HG03521 (cell line): ENCODE data around the gene PLEKHA8.

ENCODE experiments used
- ATAC-seq: cut with Tn5 transposase; IDR thresholded peaks from one replicate; pipeline ENCODE4 v1.9.1; 2021; ENCODE audit warnings: mild to moderate bottlenecking, moderate library complexity; ENCODE audit not compliant: unreplicated experiment

Gene PLEKHA8

DNA sequence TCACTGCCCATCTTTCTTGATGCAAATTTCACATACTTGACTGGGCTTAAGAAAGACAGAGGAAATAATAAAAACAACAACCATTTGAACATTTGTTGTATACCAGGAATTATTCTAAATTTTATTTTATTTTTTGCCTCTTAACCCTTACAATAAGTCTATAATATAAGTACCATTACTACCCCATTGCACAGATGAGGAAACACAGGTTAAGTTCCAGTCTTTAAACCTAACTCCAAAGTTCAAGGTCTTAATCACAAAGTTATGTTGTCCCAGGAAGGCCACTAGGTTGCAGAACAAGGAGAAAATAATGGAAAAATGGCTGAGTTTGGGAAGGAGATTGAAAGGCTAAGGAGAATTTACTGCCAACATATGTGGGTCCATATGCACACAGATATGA is 5.2 kb upstream of the PLEKHA8 start:
- ATAC-seq: no peak

DNA sequence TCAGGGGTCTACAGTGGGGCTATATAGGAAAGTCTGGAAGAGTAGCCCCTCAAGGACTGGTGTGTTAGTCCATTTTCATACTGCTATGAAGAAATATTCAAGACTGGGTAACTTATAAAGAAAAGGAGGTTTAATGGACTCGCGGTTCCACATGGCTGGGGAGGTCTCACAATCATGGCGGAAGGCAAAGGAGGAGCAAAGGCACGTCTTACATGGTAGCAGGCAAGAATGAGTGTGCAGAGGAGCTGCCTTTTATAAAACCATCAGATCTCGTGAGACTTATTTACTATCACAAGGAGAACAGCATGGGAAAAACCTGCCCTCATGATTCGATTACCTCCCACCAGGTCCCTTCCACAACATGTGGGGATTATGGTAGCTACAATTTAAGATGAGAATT is 4.7 kb upstream of the PLEKHA8 start:
- ATAC-seq: no peak

DNA sequence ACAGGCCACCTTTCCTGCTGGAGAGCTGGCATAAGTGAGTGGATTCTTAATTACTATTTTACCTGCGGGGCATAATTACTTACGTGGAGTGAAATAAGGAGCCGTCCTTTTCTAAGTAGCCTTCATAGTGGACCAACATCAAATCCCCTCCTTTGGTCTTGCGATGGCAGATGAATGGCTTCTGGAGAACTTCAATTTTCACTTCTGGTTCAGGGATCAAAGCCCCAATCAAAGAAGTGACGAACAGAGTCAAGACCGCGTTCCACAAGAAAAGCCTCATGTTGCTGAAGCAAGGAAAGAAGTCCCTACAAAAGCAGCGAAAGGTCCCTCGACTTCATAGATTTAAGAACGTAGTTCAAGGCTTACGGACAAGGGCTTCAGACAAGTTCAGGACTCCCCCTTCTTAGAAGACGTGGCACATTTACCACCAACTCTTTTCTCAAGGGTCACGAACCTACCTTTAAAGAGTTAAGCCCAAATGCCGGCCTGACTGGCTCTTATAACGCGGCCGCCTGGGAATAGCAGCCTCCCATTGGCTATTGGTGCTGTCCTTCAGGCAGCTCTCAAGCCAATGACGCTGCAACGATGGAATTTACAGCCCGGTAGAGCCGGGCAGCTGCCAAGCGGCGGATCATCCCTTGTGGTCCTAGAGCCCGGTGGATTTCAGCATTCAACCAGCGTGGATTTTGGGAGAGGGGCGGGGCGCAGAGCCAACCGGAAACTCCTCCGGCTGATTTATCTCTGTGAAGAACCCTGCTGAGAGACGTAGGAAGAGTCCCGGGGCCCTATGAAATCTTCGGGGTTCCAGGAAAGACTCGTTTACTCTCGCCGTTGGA is 1.8 kb upstream of the PLEKHA8 start, which contains the start of gene FKBP14:
Gene FKBP14 (minus strand): TSS at position 474 of the 836 bp plus-strand sequence. CDS start 194 bp downstream, at position 280.
- ATAC-seq: peak; percentile 76

DNA sequence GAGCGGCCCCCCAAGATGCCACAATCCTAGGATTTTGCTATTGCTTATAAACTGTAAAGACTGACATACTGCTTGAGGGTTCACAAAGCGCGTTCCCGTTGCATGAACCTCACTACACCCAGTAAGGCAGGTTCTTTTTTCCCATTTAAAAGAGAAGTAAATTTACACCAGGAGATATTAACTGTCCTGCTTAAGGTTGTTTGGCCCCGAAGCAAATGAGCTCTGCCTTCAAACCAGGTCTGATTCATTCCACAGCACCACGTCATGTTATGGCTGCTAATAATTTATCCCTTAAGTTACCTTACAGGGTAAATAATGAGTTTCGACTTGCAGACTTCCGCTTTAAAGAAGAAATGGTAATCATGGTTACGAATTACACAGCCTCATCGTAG is 1.2 kb upstream of the PLEKHA8 start:
- no peak for ATAC-seq

DNA sequence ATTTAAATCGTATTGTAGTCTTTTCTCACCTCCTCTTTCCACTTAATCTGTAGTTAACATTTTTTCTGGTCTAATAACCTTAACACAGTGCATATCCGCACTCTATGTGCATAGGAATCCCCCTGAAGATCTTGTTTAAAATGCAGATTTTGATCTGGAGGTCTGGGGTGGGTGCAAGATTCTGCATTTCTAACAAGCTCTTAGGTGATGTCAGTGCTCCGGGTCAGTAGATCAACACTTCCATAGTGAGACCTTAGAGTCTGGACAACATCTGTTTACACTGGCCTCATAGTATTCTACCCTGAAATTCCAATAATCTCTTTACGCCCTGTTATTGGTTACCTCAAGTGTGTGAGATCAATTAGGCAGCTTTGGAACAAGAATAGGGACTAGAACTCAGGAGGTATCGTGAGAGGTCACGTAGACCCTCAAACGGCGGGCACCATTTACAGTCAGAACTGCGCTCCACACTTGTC is 434 bp upstream of the PLEKHA8 start:
- no peak for ATAC-seq

DNA sequence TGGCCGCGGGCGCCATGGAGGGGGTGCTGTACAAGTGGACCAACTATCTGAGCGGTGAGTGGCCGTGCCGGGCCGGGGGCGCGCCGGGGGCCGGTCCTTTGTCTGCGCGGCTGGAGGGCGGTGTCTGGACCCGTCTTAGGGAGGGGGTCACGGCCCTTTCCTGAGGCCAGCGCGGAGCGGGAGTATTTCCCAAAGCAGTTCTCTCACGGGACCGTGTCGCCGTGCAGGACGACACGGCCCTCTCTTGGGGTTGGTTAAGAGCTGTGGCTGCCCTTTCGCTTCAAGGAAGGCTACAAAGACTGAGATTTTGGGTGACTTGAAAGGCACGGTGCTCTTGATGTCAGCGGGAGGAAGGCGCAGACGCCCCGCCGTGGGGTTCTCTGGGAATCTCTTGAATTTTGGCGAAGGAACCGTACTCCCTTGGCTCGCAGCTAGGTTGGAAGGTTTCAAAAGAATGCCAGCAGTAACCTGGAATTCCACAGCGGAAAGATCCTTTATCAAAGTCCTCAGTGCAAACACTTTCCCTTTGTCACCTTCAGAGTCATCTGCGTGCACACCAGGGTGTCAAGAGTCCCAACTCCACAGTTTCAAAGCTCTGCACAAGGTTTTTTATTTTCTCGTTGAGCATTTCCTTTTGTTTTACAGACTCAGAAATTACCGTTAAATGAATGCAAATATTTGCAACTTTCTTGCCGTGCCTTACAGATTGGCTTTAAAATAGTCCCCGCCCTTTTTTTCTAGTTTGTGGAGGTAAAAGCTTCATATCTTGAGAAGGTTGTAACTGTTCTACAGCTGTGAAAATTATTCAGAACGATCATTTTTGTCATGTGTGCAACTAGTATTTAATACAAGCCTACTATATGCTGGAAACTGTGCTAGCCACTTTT is 780 bp downstream of the PLEKHA8 start:
- ATAC-seq: peak; percentile 13

DNA sequence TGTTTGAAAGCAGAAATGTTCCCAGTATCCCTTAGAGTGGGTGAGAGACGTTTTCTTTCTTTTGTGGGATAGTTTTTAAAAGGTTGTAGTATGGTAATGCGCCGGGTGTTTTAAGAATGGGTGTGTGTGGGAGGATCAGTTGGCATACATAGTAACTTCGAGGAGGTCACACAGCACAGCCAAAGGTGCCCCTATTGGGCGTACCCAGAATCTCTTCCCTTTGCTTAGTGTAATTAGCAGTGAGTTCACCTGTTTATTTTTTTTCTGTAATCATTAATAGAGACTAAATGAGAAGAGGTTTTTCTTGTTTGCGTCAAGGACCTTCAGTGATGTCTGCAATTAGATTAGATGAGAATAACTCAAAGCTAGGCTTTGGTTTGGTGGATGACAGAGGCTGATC is 1.5 kb downstream of the PLEKHA8 start:
- no peak for ATAC-seq

DNA sequence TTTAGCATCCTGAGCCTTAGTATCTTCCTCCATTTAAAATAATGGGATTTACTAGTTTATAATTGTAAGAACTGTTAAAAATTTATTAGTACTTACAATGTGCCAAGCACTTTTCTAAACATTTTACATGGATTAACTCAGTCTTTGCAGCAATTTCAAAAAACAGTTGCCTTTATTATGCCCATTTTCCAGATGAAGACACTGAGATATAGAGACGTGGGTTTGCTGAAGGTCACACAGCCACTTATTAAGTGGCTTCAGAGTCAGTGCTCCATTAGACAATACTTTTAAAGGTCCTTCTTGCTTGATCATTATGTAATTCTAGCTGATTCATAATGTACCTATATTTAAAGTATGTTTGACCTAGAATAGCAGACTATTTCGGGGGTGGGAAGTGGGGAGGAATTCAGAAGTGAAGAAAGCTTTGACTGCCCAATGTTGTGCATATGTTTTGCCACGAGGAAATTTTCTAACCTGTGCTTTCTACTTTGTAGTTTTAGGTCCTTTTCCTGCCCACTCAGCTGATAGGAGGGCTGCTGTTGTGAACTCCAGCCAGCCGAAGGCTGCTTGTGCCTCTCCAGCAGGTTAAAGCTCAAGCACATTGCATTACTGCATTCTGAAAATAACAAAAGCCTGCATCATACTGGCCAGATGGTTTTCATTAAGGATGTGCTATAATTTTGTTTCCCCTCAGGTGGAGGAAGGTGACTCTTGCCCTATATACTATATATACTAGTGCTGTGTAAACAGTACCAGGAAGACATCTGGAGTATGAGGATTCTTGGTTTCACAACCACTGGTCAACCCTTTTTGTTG is 4.3 kb downstream of the PLEKHA8 start:
- ATAC-seq: no peak

DNA sequence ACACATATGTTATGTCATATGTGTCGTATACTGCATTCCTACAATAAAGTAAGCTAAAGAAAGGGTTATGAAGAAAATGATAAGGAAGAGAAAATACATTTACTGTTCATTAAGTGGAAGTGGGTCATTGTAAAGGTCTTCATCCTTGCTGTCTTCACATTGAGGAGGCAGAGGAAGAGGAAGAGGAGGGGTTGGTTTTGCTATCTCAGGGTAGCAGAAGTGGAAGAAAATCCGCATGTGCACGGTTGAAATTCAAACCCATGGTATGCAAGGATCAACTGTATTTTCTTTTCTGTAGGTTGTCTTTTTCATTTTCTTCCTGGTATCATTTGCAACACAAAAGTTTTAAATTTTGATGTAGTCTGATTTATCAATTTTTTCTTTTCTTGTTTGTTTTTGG is 6.3 kb downstream of the PLEKHA8 start:
- no peak for ATAC-seq

DNA sequence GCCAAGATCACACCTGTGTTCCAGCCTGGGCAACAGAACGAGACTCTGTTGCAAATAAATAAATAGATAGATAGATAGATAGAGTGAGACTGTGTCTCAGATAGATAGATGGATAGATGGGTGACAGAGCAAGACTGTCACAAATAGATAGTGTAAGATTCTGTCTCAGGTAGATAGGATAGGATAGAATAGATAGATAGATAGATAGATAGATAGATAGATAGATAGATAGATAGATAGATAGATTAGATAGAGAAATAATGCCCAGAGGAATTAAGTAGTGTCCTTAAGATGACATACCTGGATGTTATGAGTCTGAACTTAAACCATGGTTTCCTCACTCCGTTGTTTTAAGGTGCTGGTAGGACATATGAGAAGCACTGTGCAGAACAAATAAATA is 8.0 kb downstream of the PLEKHA8 start:
- ATAC-seq: no peak

DNA sequence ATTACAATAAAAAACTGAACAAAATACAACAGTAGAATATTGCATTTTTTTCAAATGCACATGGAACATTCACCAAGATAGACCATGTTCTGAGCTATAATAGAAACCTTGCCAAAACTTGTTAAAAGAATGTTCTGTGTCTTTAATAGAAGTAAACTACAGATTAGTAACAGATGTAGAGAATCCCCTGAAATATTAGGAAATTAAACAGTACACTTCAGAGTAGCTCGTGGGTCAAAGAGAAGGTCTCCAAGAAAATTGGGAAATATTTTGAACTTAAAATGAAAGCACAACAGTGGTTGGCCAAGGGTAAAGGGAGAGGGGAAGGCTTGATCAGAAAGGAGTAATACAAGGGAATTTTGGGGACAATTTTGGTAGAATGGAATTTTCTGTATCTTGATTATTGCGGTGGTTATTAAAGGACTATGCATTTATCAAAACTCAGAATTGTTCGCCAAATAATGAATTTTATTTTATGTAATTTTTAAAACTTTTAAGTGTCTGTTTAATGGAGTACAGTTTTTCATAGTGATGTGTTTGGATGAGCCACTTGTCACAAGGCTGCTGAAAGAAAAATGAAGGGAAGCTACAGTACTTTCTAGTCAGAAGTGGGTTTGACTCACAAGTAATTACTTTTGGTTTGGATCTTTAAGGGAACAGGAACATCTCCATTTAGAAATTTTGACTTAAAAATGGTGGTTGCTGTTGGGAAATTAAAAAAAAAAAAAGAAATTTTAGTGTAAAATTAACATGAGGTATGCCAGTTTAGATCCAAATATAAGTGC is 10.2 kb downstream of the PLEKHA8 start:
- no peak for ATAC-seq

DNA sequence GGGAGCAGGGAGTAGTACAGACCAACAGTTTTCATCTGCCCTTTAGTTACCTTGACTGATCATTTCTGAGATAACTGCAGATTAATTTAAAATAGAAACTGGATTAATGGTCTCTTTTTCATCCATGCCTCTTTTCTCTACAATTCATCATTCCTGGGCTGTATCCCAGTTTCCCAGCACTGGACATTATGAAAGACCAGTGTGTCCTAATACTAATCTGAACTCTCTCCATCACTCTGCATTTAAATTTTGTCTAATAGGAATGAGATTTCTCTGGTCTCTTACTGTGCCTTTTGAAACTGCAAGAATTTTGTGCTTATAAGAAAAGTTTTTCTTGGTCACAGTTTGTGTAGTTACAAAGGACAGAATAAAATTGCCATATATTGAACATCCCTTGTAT is 12.7 kb downstream of the PLEKHA8 start:
- ATAC-seq: no peak

DNA sequence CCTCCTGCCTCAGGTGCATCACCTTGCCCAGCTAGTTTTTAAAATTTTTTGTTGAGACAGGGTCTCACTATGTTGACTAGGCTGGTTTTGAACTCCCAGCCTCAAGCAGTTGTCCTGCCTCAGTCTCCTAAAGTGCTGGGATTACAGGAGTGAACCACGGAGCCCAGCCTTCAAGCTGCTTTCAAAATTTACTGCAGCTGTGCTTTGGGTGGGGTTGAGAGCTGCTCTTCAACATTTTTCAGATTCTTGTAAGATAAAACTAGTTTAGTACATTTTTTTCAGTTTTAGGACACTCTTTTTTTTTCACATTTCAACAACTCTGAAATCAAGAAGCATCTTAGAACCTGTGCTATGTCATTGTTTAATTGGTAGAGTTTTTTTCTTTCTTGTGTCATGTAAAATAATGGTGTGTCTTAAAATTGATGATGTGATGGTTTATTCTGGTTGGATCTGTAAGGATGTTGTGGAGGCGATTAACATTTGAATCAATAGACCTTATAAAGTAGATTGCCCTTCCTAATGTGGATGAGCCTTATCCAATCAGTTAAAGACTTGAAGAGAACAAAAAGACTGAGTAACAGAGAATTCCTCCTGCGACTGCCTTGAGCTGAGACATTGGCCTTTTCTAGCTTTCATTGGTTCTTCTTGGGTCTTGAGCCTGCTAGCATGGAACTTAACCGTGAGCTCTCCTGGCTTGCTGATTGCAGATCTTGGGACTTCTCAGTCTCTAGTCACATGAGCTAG is 13.5 kb downstream of the PLEKHA8 start:
- no peak for ATAC-seq

DNA sequence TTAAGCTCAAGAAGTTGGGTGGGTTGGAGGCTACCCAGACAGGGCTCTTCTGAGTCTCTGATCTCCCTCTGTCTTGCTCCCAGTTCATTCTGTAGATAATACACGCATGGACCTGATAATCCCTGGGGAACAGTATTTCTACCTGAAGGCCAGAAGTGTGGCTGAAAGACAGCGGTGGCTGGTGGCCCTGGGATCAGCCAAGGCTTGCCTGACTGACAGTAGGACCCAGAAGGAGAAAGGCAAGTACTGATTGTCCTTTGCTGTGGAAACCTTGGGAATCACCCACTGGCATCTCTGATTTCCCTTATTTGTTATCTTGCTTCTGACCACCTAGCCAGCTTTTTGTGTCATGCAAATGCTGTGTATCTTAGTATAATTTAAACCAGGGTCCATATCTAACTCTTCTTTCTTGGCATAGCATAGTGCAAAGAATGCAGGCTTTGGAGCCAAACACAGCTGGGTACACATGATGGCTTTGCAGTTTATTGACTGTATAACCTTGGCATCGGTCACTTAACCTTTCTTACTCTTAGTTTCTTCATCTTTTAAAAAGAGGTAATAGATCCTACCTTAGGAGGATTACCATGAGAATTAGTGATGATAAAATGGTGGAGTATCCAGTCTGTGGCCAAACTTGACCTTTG is 18.0 kb downstream of the PLEKHA8 start:
- no peak for ATAC-seq

DNA sequence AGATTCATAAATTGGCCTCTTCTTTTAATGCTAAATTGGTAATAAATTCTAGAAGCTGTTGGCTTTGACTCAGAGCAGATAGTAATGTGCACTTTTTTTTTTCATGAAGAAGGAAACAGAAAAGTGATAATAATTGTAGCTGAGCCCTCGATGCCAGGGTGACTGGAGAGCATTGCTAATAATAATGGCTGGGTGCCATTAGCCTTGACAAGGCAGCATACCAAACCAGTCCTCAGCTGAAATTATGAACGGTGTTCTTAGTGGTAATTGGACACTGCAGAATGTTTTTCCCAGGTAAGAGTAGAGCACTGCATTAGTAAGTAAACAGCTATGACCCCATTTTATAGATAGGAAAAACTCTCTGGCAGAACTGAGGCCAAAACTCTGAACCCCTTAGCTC is 18.9 kb downstream of the PLEKHA8 start:
- ATAC-seq: no peak

DNA sequence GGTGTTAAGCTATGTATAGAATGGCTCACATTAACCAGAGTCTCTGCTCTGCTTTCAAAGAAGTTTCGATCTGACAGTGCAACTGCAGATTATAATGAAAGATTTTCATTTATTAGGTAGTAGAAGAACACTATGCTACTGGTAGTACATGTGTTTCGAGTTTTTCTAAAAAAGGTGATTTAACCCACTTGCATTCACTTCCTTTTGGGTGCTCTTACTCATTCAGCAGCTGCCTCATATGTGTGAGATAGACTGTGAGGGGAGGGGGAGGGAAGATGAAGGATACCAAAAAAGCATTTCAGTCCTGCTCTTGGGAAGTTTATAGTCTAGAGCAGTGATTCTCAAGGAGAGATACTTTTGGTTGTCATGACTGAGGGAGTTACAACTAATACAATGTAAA is 20.4 kb downstream of the PLEKHA8 start:
- no peak for ATAC-seq

DNA sequence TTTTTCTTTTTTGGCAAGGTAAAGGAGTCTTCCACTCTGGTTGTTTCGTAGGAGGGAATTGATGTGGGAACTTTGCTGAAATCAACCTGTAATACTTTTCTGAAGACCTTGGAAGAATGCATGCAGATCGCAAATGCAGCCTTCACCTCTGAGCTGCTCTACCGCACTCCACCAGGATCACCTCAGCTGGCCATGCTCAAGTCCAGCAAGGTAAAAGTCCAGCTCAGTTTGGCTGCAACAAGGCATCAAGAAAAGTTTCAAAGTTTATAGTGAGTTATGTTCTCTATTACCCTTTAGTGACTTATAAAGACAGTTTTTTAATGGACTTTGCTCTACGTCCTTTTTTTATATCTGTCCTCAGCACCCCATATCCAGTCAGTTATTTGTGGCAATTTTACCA is 21.0 kb downstream of the PLEKHA8 start:
- ATAC-seq: no peak

DNA sequence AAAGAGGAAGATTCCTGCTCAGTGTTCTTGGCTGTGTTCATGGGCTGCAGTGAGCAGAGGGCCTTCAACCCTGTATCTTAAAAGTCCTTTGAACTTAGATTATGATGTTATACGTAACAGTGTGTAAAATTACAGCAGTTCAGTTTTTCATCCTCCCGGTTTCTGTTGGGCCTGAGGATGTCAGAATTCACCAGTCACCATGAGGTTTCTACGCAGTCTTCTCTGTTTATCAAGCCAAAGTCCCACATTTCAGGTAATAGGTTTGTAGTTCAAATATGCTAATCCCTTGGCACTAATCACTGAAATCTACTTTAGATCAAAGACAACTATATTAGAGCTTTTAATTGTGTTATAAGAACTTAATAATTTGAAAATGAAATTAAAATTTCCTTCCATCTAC is 24.9 kb downstream of the PLEKHA8 start:
- ATAC-seq: no peak

DNA sequence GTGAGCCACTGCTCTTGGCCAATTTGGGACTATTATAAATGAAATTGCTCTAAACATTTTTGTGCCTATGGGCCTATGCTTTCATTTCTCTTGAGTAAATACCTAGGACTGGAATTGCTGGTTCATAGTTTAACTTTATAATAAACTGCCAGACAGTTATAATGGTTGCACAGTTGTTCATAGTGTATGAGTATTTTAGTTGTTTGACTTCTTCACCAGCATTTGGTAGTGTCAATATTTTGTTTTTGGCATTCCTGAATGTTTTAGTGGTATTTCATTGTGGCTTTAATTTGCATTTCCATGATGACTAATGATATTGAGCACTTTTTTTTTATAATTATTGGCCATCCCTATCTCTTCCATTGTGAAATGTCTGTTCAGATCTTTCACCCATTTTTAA is 29.5 kb downstream of the PLEKHA8 start:
- ATAC-seq: no peak
